A549 (cell line): Measurements from ENCODE around the gene ATP6V1F. TPM values are rescaled to one million over a fixed set of nuclear protein-coding genes. Genes with fewer than 3 reads are reported as not detected.
A peak's percentile ranks its signal among the peaks of the same experiment; 100 is the strongest.

Experiments used
- ATAC-seq, 2 experiments: fragments of 200-7000 bp in 1 of 2; fragments of >200 bp in 1 of 2; cut with Nextera tagmentation in 1 of 2; cut with Tn5 transposase in 1 of 2; 3 replicates each; pipeline versions ENCODE4 v1.8.0 to v1.9.1; 2018 to 2020; ENCODE audit warnings: mild to moderate bottlenecking in 1 of 2, moderate library complexity in 1 of 2
- CTCF ChIA-PET: fragments of 300-600 bp; sonication (Branson Sonifier 250); formaldehyde crosslinking; extraction: SDS; loops from one replicate; lab custom pipeline; 2021; ENCODE audit warnings: antibody characterized with exemption, inconsistent platforms; lab: Yijun Ruan, JAX
- POLR2A ChIA-PET: fragments of 350-600 bp; formaldehyde crosslinking; extraction: SDS; loops from one replicate; lab custom pipeline; 2021; ENCODE audit warnings: antibody characterized with exemption, inconsistent platforms; lab: Yijun Ruan, JAX
- DNase-seq, 2 experiments: peaks; one replicate each; pipeline versions ENCODE4 v3.0.0 to v3.0.0-alpha.2; 2011 to 2016; ENCODE audit warnings: low read depth in 1 of 2, low spot score in 1 of 2
- FAIRE-seq: peaks from 2 replicates; lab custom pipeline; 2011; peaks lifted over from hg19 to GRCh38; lab: Jason Lieb, UNC
- H3K27ac ChIP-seq, 2 experiments: fragments of >200 bp; sonication (Bioruptor Twin); formaldehyde crosslinking; 3 replicates each; pipeline ENCODE4 v1.5.1; 2016 to 2017
- H3K4me1 ChIP-seq: fragments of >200 bp; sonication (Bioruptor Twin); formaldehyde crosslinking; 3 replicates; pipeline ENCODE4 v1.6.1; 2016
- H3K4me2 ChIP-seq: fragments of >200 bp; sonication (Bioruptor Twin); formaldehyde crosslinking; 3 replicates; pipeline ENCODE4 v1.6.1; 2016
- H3K4me3 ChIP-seq: fragments of >200 bp; sonication (Bioruptor Twin); formaldehyde crosslinking; 3 replicates; pipeline ENCODE4 v1.5.1; 2016
- H3K9me3 ChIP-seq: fragments of >200 bp; sonication (Bioruptor Twin); formaldehyde crosslinking; 3 replicates; pipeline ENCODE4 v1.6.1; 2016
- BHLHE40 ChIP-seq: IDR thresholded peaks from 2 replicates; pipeline ENCODE4 v1.6.1; 2012; ENCODE audit warnings: low read depth, low read length, inconsistent platforms
- CBX8 ChIP-seq: fragments of 200-600 bp; sonication (generic); IDR thresholded peaks from 2 replicates; pipeline ENCODE4 v1.6.1; 2016
- CHD2 ChIP-seq: fragments of 150-350 bp; IDR thresholded peaks from 2 replicates; pipeline ENCODE4 v1.6.1; 2014; ENCODE audit warnings: low read length; ENCODE audit not compliant: partially characterized antibody
- CHD4 ChIP-seq: fragments of 200-600 bp; sonication (generic); IDR thresholded peaks from 2 replicates; pipeline ENCODE4 v1.6.1; 2016; ENCODE audit warnings: antibody characterized with exemption, mild to moderate bottlenecking, borderline replicate concordance
- EHF ChIP-seq: fragments of 250-450 bp; sonication (Bioruptor Pico); IDR thresholded peaks from 2 replicates; pipeline ENCODE4 v1.5.0; 2020; ENCODE audit warnings: mild to moderate bottlenecking
- EP300 ChIP-seq, 2 experiments: fragments of >200 bp; sonication (Bioruptor Twin); formaldehyde crosslinking; IDR thresholded peaks; 2 replicates in 1 of 2; 3 replicates in 1 of 2; pipeline ENCODE4 v1.6.1; 2016 to 2017
- FOSB ChIP-seq: fragments of 250-450 bp; sonication (Bioruptor Pico); IDR thresholded peaks from 2 replicates; pipeline ENCODE4 v1.5.0; 2020; ENCODE audit warnings: mild to moderate bottlenecking, moderate library complexity
- FOXS1 ChIP-seq: fragments of 250-450 bp; sonication (Bioruptor Pico); IDR thresholded peaks from 2 replicates; pipeline ENCODE4 v1.5.0; 2020; ENCODE audit warnings: mild to moderate bottlenecking, moderate library complexity
- HDAC2 ChIP-seq: fragments of 200-600 bp; sonication (generic); IDR thresholded peaks from 2 replicates; pipeline ENCODE4 v1.6.1; 2016
- MYC ChIP-seq: IDR thresholded peaks from 2 replicates; pipeline ENCODE4 v1.6.1; 2012; ENCODE audit warnings: mild to moderate bottlenecking, inconsistent platforms, low read length, improper control_type of control experiment, borderline replicate concordance
- NPAS2 ChIP-seq: fragments of 250-450 bp; sonication (Bioruptor Pico); IDR thresholded peaks from 2 replicates; pipeline ENCODE4 v1.8.0; 2022; ENCODE audit warnings: mild to moderate bottlenecking, moderate library complexity, borderline replicate concordance
- NR3C1 ChIP-seq: fragments of >200 bp; sonication (Bioruptor Twin); formaldehyde crosslinking; IDR thresholded peaks from 3 replicates; pipeline ENCODE4 v1.6.1; 2017
- POLR2A ChIP-seq: IDR thresholded peaks from 2 replicates; pipeline ENCODE4 v1.6.1; 2012; ENCODE audit warnings: mild to moderate bottlenecking, low read length
- RAD21 ChIP-seq, 2 experiments: fragments of >200 bp in 1 of 2; sonication (Bioruptor Twin) in 1 of 2; formaldehyde crosslinking in 1 of 2; IDR thresholded peaks in 1 of 2; conservative IDR thresholded peaks in 1 of 2; 2 replicates in 1 of 2; 3 replicates in 1 of 2; pipeline ENCODE4 v1.6.1; 2012 to 2018; ENCODE audit warnings: inconsistent platforms in 1 of 2
- RNF2 ChIP-seq: fragments of 200-600 bp; sonication (generic); IDR thresholded peaks from 2 replicates; pipeline ENCODE4 v1.6.1; 2016; ENCODE audit warnings: low read depth, mild to moderate bottlenecking, antibody characterized with exemption, moderate library complexity, borderline replicate concordance
- SMC3 ChIP-seq: fragments of >200 bp; sonication (Bioruptor Twin); formaldehyde crosslinking; IDR thresholded peaks from 3 replicates; pipeline ENCODE4 v1.6.1; 2018; ENCODE audit warnings: inconsistent platforms
- ZC3H11A ChIP-seq: fragments of 450-650 bp; IDR thresholded peaks from 2 replicates; pipeline ENCODE4 v1.6.1; 2014; ENCODE audit warnings: antibody characterized with exemption, mild to moderate bottlenecking
- ZNF302 ChIP-seq: fragments of 250-450 bp; sonication (Bioruptor Pico); IDR thresholded peaks from 2 replicates; pipeline ENCODE4 v1.9.0; 2021; ENCODE audit warnings: inconsistent platforms, mild to moderate bottlenecking, moderate library complexity
- WGBS: methylation state at CpG from one replicate; pipeline ENCODE4 v1.1.6; 2017; ENCODE audit errors: missing lambda C conversion rate; 5-methylcytosine and 5-hydroxymethylcytosine counted together
- polyA plus RNA-seq, 4 experiments: library from polyadenylated mRNA; depleted of rRNA in 3 of 4; stranded (reverse); fragments of >200 nt; fragmentation: RNase III in 1 of 4; extraction: RNeasy Plus Mini Kit Qiagen cat#74134 plus additional on column Dnase treatment in 1 of 4; gene quantifications; 2 replicates in 3 of 4; 3 replicates in 1 of 4; pipeline ENCODE4 v1.2.3, GENCODE V29; 2011 to 2017
- TF ChIP-seq, protein P1 (sequence below): IDR thresholded peaks from 2 replicates; pipeline ENCODE4 v1.6.1; 2012
- TF ChIP-seq, protein P2 (sequence below): IDR thresholded peaks from 2 replicates; pipeline ENCODE4 v1.6.1; 2012; ENCODE audit warnings: low read depth, borderline replicate concordance
- TF ChIP-seq, protein P3 (sequence below): fragments of >200 bp; sonication (Bioruptor Twin); formaldehyde crosslinking; IDR thresholded peaks from 3 replicates; pipeline ENCODE4 v1.5.1; 2016

The ATP6V1F gene
- polyA plus RNA-seq, 2 of the 4 experiments (the other 2 are of a cell fraction), result 155 to 229 TPM

DNA sequence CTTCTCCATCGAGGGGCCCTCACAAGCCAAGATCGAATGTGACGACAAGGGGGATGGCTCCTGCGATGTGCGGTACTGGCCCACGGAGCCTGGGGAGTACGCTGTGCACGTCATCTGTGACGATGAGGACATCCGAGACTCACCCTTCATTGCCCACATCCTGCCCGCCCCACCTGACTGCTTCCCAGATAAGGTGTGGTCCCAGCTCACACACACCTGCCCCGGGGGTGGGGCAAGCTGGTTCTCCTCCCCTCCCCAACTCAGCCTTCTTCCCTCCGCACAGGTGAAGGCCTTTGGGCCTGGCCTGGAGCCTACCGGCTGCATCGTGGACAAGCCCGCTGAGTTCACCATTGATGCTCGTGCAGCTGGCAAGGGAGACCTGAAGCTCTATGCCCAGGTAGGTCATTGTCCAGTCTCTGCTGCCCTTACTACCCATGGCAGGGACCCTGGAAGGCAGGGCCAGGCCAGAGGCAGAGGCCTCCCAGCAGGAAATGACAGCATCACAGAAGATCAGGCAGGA, 21.4 kb upstream of the ATP6V1F start:
- POLR2A ChIA-PET, result no interaction called here
- TF ChIP-seq EHF (CRISPR knock-in tag) (no peak), RNF2 (no peak), ZNF302 (CRISPR knock-in tag) (no peak), POLR2A (no peak), MYC (no peak), NPAS2 (CRISPR knock-in tag) (no peak), RAD21 (conservative IDR thresholded peaks at IDR 0.05 in 1 of 2, IDR thresholded peaks at IDR 0.05 in 1 of 2) (no peak), CHD4 (no peak), CBX8 (no peak), BHLHE40 (no peak), FOSB (CRISPR knock-in tag) (no peak), FOXS1 (CRISPR knock-in tag) (no peak), EP300 (IDR thresholded peaks at IDR 0.05) (no peak)
- H3K4me3 ChIP-seq, result no peak overlapping the region
- FAIRE-seq, result no peak
- H3K9me3 ChIP-seq, result no peaks in the 10 kb centered on the region
- no peak for ATAC-seq
- 83% methylated on average over 17 of the region's 17 CpGs for WGBS
- no peak overlapping the region for H3K4me2 ChIP-seq
- H3K27ac ChIP-seq, result no peak overlapping the region
- H3K4me1 ChIP-seq, result no peaks in the 10 kb centered on the region
- DNase-seq, result no peak
- CTCF ChIA-PET, result interaction anchor here (1.2 to 2.4 kb wide), 5 partner anchors 8 to 105 kb away, joined by 3 to 16 read pairs (median 4); no protein-coding TSS in a partner anchor

DNA sequence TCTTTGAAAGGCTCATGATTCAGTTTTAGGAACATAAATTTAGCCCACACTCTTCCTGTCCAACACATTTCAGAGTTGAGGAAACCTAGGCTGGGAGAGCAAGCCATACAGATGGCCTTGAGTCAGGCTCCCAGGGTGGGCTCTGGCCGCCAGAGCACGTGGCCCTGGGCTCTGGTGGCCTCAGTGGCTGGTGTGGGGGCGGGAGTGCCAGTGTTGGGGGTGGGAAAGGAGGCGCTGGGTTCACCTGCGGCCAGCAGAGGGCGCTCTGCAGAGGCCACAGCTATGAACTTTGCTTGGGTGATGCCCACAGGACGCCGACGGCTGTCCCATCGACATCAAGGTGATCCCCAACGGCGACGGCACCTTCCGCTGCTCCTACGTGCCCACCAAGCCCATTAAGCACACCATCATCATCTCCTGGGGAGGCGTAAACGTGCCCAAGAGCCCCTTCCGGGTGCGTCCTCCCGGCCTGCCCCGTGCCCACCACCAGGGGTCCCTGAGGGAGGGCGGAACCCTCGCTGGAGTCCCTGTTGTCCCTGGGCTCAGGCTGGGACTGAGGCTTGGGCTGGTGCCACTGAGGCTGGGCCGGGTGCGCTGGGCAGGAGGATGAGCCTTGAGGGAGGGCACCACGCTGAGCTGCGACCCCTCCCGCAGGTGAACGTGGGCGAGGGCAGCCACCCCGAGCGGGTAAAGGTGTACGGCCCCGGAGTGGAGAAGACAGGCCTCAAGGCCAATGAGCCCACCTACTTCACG, 20.6 kb upstream of the ATP6V1F start:
- ChIA-PET CTCF (interaction anchor here (1.0 to 2.9 kb wide), 7 partner anchors 8 to 106 kb away, joined by 3 to 16 read pairs (median 5); partner anchors contain the start of gene ATP6V1F), POLR2A (no interaction called here)
- Histone ChIP-seq H3K4me2 (no peak overlapping the region), H3K9me3 (no peaks in the 10 kb centered on the region), H3K4me1 (no peaks in the 10 kb centered on the region), H3K27ac (no peak overlapping the region), H3K4me3 (no peak overlapping the region)
- peak; percentile 48 to 59 for DNase-seq
- FAIRE-seq, result no peak
- 55% methylated on average over 22 of the region's 35 CpGs for WGBS
- TF ChIP-seq, protein P1, sequence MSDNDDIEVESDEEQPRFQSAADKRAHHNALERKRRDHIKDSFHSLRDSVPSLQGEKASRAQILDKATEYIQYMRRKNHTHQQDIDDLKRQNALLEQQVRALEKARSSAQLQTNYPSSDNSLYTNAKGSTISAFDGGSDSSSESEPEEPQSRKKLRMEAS, result peak; percentile 33; the same call in 1 of the 2 replicates
- TF ChIP-seq ZC3H11A, result no peak
- TF ChIP-seq, protein P2, sequence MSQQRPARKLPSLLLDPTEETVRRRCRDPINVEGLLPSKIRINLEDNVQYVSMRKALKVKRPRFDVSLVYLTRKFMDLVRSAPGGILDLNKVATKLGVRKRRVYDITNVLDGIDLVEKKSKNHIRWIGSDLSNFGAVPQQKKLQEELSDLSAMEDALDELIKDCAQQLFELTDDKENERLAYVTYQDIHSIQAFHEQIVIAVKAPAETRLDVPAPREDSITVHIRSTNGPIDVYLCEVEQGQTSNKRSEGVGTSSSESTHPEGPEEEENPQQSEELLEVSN, result no peak
- TF ChIP-seq HDAC2, result no peak
- TF ChIP-seq, protein P3, sequence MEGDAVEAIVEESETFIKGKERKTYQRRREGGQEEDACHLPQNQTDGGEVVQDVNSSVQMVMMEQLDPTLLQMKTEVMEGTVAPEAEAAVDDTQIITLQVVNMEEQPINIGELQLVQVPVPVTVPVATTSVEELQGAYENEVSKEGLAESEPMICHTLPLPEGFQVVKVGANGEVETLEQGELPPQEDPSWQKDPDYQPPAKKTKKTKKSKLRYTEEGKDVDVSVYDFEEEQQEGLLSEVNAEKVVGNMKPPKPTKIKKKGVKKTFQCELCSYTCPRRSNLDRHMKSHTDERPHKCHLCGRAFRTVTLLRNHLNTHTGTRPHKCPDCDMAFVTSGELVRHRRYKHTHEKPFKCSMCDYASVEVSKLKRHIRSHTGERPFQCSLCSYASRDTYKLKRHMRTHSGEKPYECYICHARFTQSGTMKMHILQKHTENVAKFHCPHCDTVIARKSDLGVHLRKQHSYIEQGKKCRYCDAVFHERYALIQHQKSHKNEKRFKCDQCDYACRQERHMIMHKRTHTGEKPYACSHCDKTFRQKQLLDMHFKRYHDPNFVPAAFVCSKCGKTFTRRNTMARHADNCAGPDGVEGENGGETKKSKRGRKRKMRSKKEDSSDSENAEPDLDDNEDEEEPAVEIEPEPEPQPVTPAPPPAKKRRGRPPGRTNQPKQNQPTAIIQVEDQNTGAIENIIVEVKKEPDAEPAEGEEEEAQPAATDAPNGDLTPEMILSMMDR, result peak; percentile 64
- TF ChIP-seq SMC3, result peak; percentile 40; the same call in 2 of the 3 replicates
- TF ChIP-seq NR3C1, result no peak
- TF ChIP-seq CHD2, result no peak
- ATAC-seq, result peak; percentile 31 to 82; a peak in 3 of 6 replicates
